ENCODE results near the gene PZP. TPM values are rescaled to one million over a fixed set of nuclear protein-coding genes. Genes with fewer than 3 reads are reported as not detected.

The PZP gene
- total and polyA plus RNA-seq, 7 donors: 0.11 to 0.25 (median 0.17) TPM

GRCh38 chr12:9104767-9105423 is 103.3 kb downstream of the PZP start:
- H3K9me3 ChIP-seq: no peaks in the 10 kb centered on the region
- intact Hi-C loops (cut with DNase I): loop anchor here in 1 of 2 donors (5.0 kb wide), 1 partner anchor 38 kb away; no protein-coding TSS in a partner anchor
- peaks cover 8 to 96% of the 10 kb centered on the region in 2 donors for H3K36me3 ChIP-seq (ENCODE audit: insufficient read depth in 1 of 2, low read depth in 1 of 2)
- H3K27ac ChIP-seq: no peak overlapping the region
- no peak overlapping the region for H3K4me3 ChIP-seq
- no peaks in the 10 kb centered on the region for H3K27me3 ChIP-seq (ENCODE audit: insufficient read depth in 3 of 3, low read length in 2 of 3)
- DNase-seq: no peak
- ATAC-seq: no peak
- no peak for TF ChIP-seq CTCF (IDR thresholded peaks at IDR 0.05)
- H3K4me1 ChIP-seq: no peaks in the 10 kb centered on the region

GRCh38 chr12:9104087-9104486 is 104.1 kb downstream of the PZP start:
- Histone ChIP-seq H3K36me3 (ENCODE audit: insufficient read depth in 1 of 2, low read depth in 1 of 2) (peaks cover 12 to 96% of the 10 kb centered on the region in 2 donors), H3K4me1 (no peaks in the 10 kb centered on the region), H3K4me3 (no peak overlapping the region)

GRCh38 chr12:9103050-9103849 is 104.9 kb downstream of the PZP start:
- no peak for DNase-seq
- Histone ChIP-seq H3K4me3 (no peak overlapping the region), H3K36me3 (ENCODE audit: insufficient read depth in 1 of 2, low read depth in 1 of 2) (peaks cover 12 to 96% of the 10 kb centered on the region in 2 donors), H3K9me3 (no peaks in the 10 kb centered on the region), H3K4me1 (no peaks in the 10 kb centered on the region), H3K27me3 (ENCODE audit: insufficient read depth in 3 of 3, low read length in 2 of 3) (no peaks in the 10 kb centered on the region), H3K27ac (no peak overlapping the region)
- intact Hi-C loops (cut with DNase I): loop anchor here in 1 of 2 donors (5.0 kb wide), 1 partner anchor 36 kb away; no protein-coding TSS in a partner anchor
- 86 to 90% (median 87%) methylated on average over 4 of the region's 4 CpGs for WGBS, 3 donors
- TF ChIP-seq CTCF (IDR thresholded peaks at IDR 0.05): no peak
- no peak for ATAC-seq

More at GRCh38 chr12:9104087-9104486, 104.1 kb downstream of the PZP start:
- no peak for TF ChIP-seq CTCF (IDR thresholded peaks at IDR 0.05)
- H3K27me3 ChIP-seq (ENCODE audit: insufficient read depth in 3 of 3, low read length in 2 of 3): no peaks in the 10 kb centered on the region
- no peak overlapping the region for H3K27ac ChIP-seq
- intact Hi-C loops (cut with DNase I): loop anchor here in 1 of 2 donors (5.0 kb wide), 1 partner anchor 37 kb away; no protein-coding TSS in a partner anchor
- no peak for DNase-seq
- H3K9me3 ChIP-seq: no peaks in the 10 kb centered on the region
- no peak for ATAC-seq
- 69 to 87% (median 71%) methylated on average over 4 of the region's 4 CpGs for WGBS, 3 donors

- Histone ChIP-seq H3K9me3 (no peaks in the 10 kb centered on the region), H3K27me3 (ENCODE audit: insufficient read depth in 3 of 3, low read length in 2 of 3) (no peaks in the 10 kb centered on the region), H3K4me1 (no peaks in the 10 kb centered on the region), H3K27ac (no peak overlapping the region), H3K36me3 (ENCODE audit: insufficient read depth in 1 of 2, low read depth in 1 of 2) (peaks cover 7 to 100% of the 10 kb centered on the region in 2 donors), H3K4me3 (no peak overlapping the region)
- DNase-seq (no peak), ATAC-seq (no peak)
- 75 to 79% (median 76%) methylated on average over 8 of the region's 8 CpGs for WGBS, 3 donors
- TF ChIP-seq CTCF (IDR thresholded peaks at IDR 0.05): no peak
- intact Hi-C loops (cut with DNase I): loop anchor here in 1 of 2 donors (5.0 kb wide), 1 partner anchor 34 kb away; no protein-coding TSS in a partner anchor
Measured at GRCh38 chr12:9101018-9101687, 107.0 kb downstream of the PZP start.

Measured in psoas muscle (tissue), 8 donors.